ENCODE measurements around the gene OR13J1. TPM values are rescaled to one million over a fixed set of nuclear protein-coding genes. Genes with fewer than 3 reads are reported as not detected.

Gene OR13J1
- total and polyA plus RNA-seq, 5 experiments from 2014 or later, result not detected

GRCh38 chr9:35909274-35909673 is 39.1 kb upstream of the OR13J1 start, which contains the start of gene SPAAR:
Gene SPAAR, plus strand, starts transcription at chr9:35909490. Its CDS starts 974 bp downstream, at chr9:35910464.
- peak within 1 kb of the TSS in 8 of 10 donors; percentile 20 to 86 (median 61) for H3K4me3 Mint-ChIP-seq
- ATAC-seq, result no peak
- H3K9me3 Mint-ChIP-seq, result no peaks in the 10 kb centered on the region
- POLR2A ChIA-PET, result interaction anchor here (1.2 kb wide), 1 partner anchor 29 kb away, joined by 4 read pairs; no protein-coding TSS in a partner anchor
- H3K4me1 Mint-ChIP-seq, result peaks cover 36 to 60% (median 56%) of the 10 kb centered on the region in 4 donors
- H3K27me3 Mint-ChIP-seq, result no peaks in the 10 kb centered on the region
- no peaks in the 10 kb centered on the region for H3K36me3 Mint-ChIP-seq
- peak within 1 kb of the TSS; percentile 71 to 98 (median 84) for H3K27ac Mint-ChIP-seq
- DNase-seq, result no peak

GRCh38 chr9:35908504-35909125 is 38.4 kb upstream of the OR13J1 start:
- POLR2A ChIA-PET, result interaction anchor here (0.8 kb wide), 1 partner anchor 13 kb away, joined by 3 read pairs; no protein-coding TSS in a partner anchor
- H3K27ac Mint-ChIP-seq, result peak overlapping the region in 9 of 10 donors; percentile 18 to 91 (median 72)
- peak overlapping the region in 8 of 10 donors; percentile 20 to 70 (median 48) for H3K4me3 Mint-ChIP-seq
- H3K9me3 Mint-ChIP-seq, result no peaks in the 10 kb centered on the region
- ATAC-seq (no peak), DNase-seq (no peak)
- no peaks in the 10 kb centered on the region for H3K36me3 Mint-ChIP-seq
- H3K4me1 Mint-ChIP-seq, result peaks cover 36 to 60% (median 56%) of the 10 kb centered on the region in 4 donors
- no peaks in the 10 kb centered on the region for H3K27me3 Mint-ChIP-seq

- POLR2A ChIA-PET, result interaction anchor here (0.8 kb wide), 1 partner anchor 14 kb away, joined by 3 read pairs; no protein-coding TSS in a partner anchor
- H3K36me3 Mint-ChIP-seq, result no peaks in the 10 kb centered on the region
- peak overlapping the region in 8 of 10 donors; percentile 20 to 71 (median 40) for H3K4me3 Mint-ChIP-seq
- peaks cover 0 to under 1% (median 0%) of the 10 kb centered on the region in 5 donors for H3K27me3 Mint-ChIP-seq
- peak in 1 of 10 donors; percentile 16 for DNase-seq
- H3K27ac Mint-ChIP-seq, result peak overlapping the region in 7 of 10 donors; percentile 18 to 77 (median 63)
- peak in 1 of 2 donors; percentile 50 for ATAC-seq
- no peaks in the 10 kb centered on the region for H3K9me3 Mint-ChIP-seq
- peaks cover 36 to 65% (median 60%) of the 10 kb centered on the region in 4 donors for H3K4me1 Mint-ChIP-seq
Measured at GRCh38 chr9:35907711-35908503, 37.7 kb upstream of the OR13J1 start.

- ATAC-seq, result no peak
- peaks cover 36 to 66% (median 60%) of the 10 kb centered on the region in 4 donors for H3K4me1 Mint-ChIP-seq
Measured at GRCh38 chr9:35906923-35907699, 36.9 kb upstream of the OR13J1 start.

GRCh38 chr9:35905912-35906679 is 35.9 kb upstream of the OR13J1 start, which contains the start of gene HRCT1:
Gene HRCT1, plus strand, starts transcription at chr9:35906202. Its CDS starts 86 bp downstream, at chr9:35906288.
- no peak for ATAC-seq
- peaks cover 32 to 58% (median 51%) of the 10 kb centered on the region in 4 donors for H3K4me1 Mint-ChIP-seq
- no peak for DNase-seq
- no peaks in the 10 kb centered on the region for H3K9me3 Mint-ChIP-seq
- H3K27me3 Mint-ChIP-seq, result peaks cover 0 to 6% (median 0%) of the 10 kb centered on the region in 5 donors
- H3K36me3 Mint-ChIP-seq, result no peaks in the 10 kb centered on the region
- peak within 1 kb of the TSS in 4 of 10 donors; percentile 15 to 65 (median 28) for H3K27ac Mint-ChIP-seq
- POLR2A ChIA-PET, result interaction anchor here (0.6 kb wide), 1 partner anchor 1559 kb away, joined by 3 read pairs; no protein-coding TSS in a partner anchor
- peak within 1 kb of the TSS in 4 of 10 donors; percentile 13 to 57 (median 38) for H3K4me3 Mint-ChIP-seq

More at GRCh38 chr9:35906923-35907699, 36.9 kb upstream of the OR13J1 start:
- H3K27ac Mint-ChIP-seq, result peak overlapping the region in 5 of 10 donors; percentile 15 to 65 (median 37)
- no peaks in the 10 kb centered on the region for H3K36me3 Mint-ChIP-seq
- DNase-seq, result no peak
- H3K4me3 Mint-ChIP-seq, result peak overlapping the region in 5 of 10 donors; percentile 14 to 57 (median 40)
- peaks cover 0 to 2% (median 0%) of the 10 kb centered on the region in 5 donors for H3K27me3 Mint-ChIP-seq
- POLR2A ChIA-PET, result no interaction called here
- H3K9me3 Mint-ChIP-seq, result no peaks in the 10 kb centered on the region

GRCh38 chr9:35905051-35905781 is 35.0 kb upstream of the OR13J1 start:
- no peak overlapping the region for H3K27ac Mint-ChIP-seq
- no peak for DNase-seq
- H3K4me1 Mint-ChIP-seq, result peaks cover 26 to 49% (median 42%) of the 10 kb centered on the region in 4 donors
- no peak for ATAC-seq
- no peak overlapping the region for H3K4me3 Mint-ChIP-seq
- no peaks in the 10 kb centered on the region for H3K9me3 Mint-ChIP-seq
- POLR2A ChIA-PET, result interaction anchor here (0.6 kb wide), 1 partner anchor 1559 kb away, joined by 3 read pairs; no protein-coding TSS in a partner anchor
- H3K27me3 Mint-ChIP-seq, result peaks cover 0 to 11% (median 0%) of the 10 kb centered on the region in 5 donors
- no peaks in the 10 kb centered on the region for H3K36me3 Mint-ChIP-seq

- H3K27me3 Mint-ChIP-seq, result peaks cover 0 to 11% (median 0%) of the 10 kb centered on the region in 5 donors
- no peak overlapping the region for H3K4me3 Mint-ChIP-seq
- peaks cover 22 to 40% (median 34%) of the 10 kb centered on the region in 4 donors for H3K4me1 Mint-ChIP-seq
- DNase-seq, result no peak
- POLR2A ChIA-PET, result no interaction called here
- peak overlapping the region in 1 of 10 donors; percentile 66 for H3K27ac Mint-ChIP-seq
- no peaks in the 10 kb centered on the region for H3K9me3 Mint-ChIP-seq
- ATAC-seq, result no peak
- no peaks in the 10 kb centered on the region for H3K36me3 Mint-ChIP-seq
Measured at GRCh38 chr9:35904338-35904737, 34.1 kb upstream of the OR13J1 start.

- H3K4me1 Mint-ChIP-seq, result peaks cover 10 to 27% (median 21%) of the 10 kb centered on the region in 4 donors
- POLR2A ChIA-PET, result interaction anchor here (0.7 to 1.3 kb wide), 4 partner anchors 36 to 171 kb away, joined by 3 to 5 read pairs (median 3); partner anchors contain the start of gene TLN1
- no peaks in the 10 kb centered on the region for H3K36me3 Mint-ChIP-seq
- peaks cover 0 to 13% (median 0%) of the 10 kb centered on the region in 5 donors for H3K27me3 Mint-ChIP-seq
- no peaks in the 10 kb centered on the region for H3K9me3 Mint-ChIP-seq
- ATAC-seq (peak; percentile 63 to 75), DNase-seq (peak in 6 of 10 donors; percentile 29 to 68 (median 45))
- H3K4me3 Mint-ChIP-seq, result no peak overlapping the region
- H3K27ac Mint-ChIP-seq, result peak overlapping the region in 1 of 10 donors; percentile 52
Measured at GRCh38 chr9:35903049-35903448, 32.8 kb upstream of the OR13J1 start.

GRCh38 chr9:35899021-35899420 is 28.8 kb upstream of the OR13J1 start:
- no peak for ATAC-seq
- H3K27me3 Mint-ChIP-seq, result peaks cover 0 to 23% (median 4%) of the 10 kb centered on the region in 5 donors
- H3K36me3 Mint-ChIP-seq, result no peaks in the 10 kb centered on the region

GRCh38 chr9:35898337-35898736 is 28.1 kb upstream of the OR13J1 start:
- peaks cover 0 to 30% (median 4%) of the 10 kb centered on the region in 5 donors for H3K27me3 Mint-ChIP-seq
- POLR2A ChIA-PET, result interaction anchor here (0.6 kb wide), 1 partner anchor 47 kb away, joined by 8 read pairs; no protein-coding TSS in a partner anchor
- ATAC-seq (no peak), DNase-seq (no peak)
- no peaks in the 10 kb centered on the region for H3K9me3 Mint-ChIP-seq
- H3K4me1 Mint-ChIP-seq, result peaks cover 0 to 7% (median 5%) of the 10 kb centered on the region in 4 donors
- no peak overlapping the region for H3K27ac Mint-ChIP-seq
- no peak overlapping the region for H3K4me3 Mint-ChIP-seq
- H3K36me3 Mint-ChIP-seq, result no peaks in the 10 kb centered on the region

More at GRCh38 chr9:35899021-35899420, 28.8 kb upstream of the OR13J1 start:
- H3K27ac Mint-ChIP-seq, result peak overlapping the region in 1 of 10 donors; percentile 45
- peaks cover 0 to 8% (median 5%) of the 10 kb centered on the region in 4 donors for H3K4me1 Mint-ChIP-seq
- POLR2A ChIA-PET, result no interaction called here
- no peak overlapping the region for H3K4me3 Mint-ChIP-seq
- DNase-seq, result no peak
- no peaks in the 10 kb centered on the region for H3K9me3 Mint-ChIP-seq
